Parathyroid adenoma (tissue), 2 donors: ENCODE results near the gene EMX2.

Source experiments
- H2AFZ ChIP-seq: fragments of 300-600 bp; sonication (generic); one replicate; pipeline ENCODE4 v1.7.0; 2017; ENCODE audit warnings: antibody characterized with exemption, mild to moderate bottlenecking
- H3K27ac ChIP-seq: fragments of 300-600 bp; sonication (generic); one replicate; pipeline ENCODE4 v1.7.0; 2017
- H3K27me3 ChIP-seq: fragments of 300-600 bp; sonication (generic); one replicate; pipeline ENCODE4 v1.7.0; 2017; ENCODE audit warnings: low read length; ENCODE audit not compliant: control insufficient read depth, insufficient read depth
- H3K36me3 ChIP-seq: fragments of 300-600 bp; sonication (generic); one replicate; pipeline ENCODE4 v1.7.0; 2017; ENCODE audit warnings: low read length; ENCODE audit not compliant: control insufficient read depth, insufficient read depth
- H3K4me1 ChIP-seq: fragments of 300-600 bp; sonication (generic); one replicate; pipeline ENCODE4 v1.7.0; 2017; ENCODE audit warnings: control low read depth
- H3K4me2 ChIP-seq: fragments of 300-600 bp; sonication (generic); one replicate; pipeline ENCODE4 v1.7.0; 2017; ENCODE audit warnings: low read length
- H3K4me3 ChIP-seq: fragments of 300-600 bp; sonication (generic); one replicate; pipeline ENCODE4 v1.7.0; 2017; ENCODE audit warnings: low read depth, low read length
- H3K79me2 ChIP-seq: fragments of 300-600 bp; sonication (generic); one replicate; pipeline ENCODE4 v1.7.0; 2017; ENCODE audit warnings: control low read depth
- H3K9ac ChIP-seq: fragments of 300-600 bp; sonication (generic); one replicate; pipeline ENCODE4 v1.7.0; 2017; ENCODE audit warnings: mild to moderate bottlenecking
- H3K9me3 ChIP-seq: fragments of 300-600 bp; sonication (generic); one replicate; pipeline ENCODE4 v1.7.0; 2017; ENCODE audit warnings: low read length; ENCODE audit not compliant: control insufficient read depth
- CTCF ChIP-seq: fragments of 300-600 bp; sonication (generic); IDR thresholded peaks from one replicate; pipeline ENCODE4 v1.7.0; 2017; ENCODE audit warnings: antibody characterized with exemption, mild to moderate bottlenecking
- donor health status: primary hyperparathyroidism.

EMX2 gene

DNA sequence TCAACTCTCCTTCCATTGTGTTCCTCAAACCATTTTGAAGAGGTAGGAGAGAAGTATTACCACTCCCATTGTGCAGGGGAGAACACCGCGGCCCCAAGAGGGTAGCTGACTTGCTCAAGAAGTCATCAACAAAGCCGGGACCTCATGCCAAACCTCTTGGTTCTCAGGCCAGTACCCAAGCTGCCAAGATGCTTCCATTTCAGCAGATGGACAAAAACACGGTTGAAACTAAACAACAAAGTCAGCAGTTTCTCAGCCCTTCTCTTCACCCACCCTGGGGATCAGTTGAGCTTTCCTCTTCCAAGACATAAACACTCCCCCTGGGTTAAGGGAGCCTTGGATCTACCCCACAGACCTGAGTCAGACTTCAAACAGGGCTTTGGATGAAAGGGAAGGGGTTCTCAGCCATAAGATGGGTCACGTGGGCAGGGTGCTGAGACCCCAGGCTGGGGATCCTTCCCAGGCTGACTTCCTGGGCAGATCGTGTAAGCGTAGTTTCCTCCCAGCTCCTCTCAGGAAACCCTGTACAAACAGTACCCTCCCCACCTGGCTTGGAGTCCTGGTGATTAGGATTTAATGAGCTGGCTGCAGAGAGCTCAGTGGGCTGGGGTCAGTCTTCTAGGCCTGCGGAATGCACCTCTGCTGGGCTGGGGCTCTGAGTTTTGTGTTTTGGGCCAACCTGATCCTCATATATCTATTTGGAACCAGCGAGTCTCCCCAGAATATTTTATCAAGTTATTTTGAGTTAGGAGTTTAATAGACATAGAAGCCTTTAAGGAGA, 27.3 kb downstream of the EMX2 start:
- Histone ChIP-seq H3K4me1 (no peaks in the 10 kb centered on the region), H3K4me3 (no peak overlapping the region), H3K79me2 (no peaks in the 10 kb centered on the region), H3K9me3 (no peaks in the 10 kb centered on the region), H3K36me3 (no peaks in the 10 kb centered on the region), H3K4me2 (no peak overlapping the region), H3K27me3 (no peaks in the 10 kb centered on the region), H3K27ac (no peak overlapping the region), H2AFZ (no peak overlapping the region), H3K9ac (no peak overlapping the region)
- no peak for TF ChIP-seq CTCF

DNA sequence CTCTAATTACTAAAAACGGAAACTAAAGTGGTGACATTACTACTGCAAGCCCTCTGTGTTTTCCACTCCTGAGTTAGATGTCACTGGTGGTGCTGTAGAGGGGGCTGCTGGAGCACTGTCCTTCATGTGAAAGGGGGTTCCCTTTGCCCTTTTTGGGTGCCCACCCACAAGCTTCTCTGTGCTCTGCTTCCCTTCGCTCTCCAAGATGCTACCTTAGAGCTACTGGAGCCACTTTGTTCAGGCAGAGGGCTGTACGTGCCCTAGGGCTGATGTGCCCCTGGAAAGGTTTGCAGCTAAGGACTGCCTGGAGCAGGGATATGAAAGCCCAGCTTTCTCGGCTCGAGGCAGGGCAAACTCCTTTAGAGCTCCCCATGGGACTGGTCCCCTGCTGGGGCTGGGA, 28.3 kb downstream of the EMX2 start:
- Histone ChIP-seq H3K9ac (no peak overlapping the region), H3K9me3 (no peaks in the 10 kb centered on the region), H3K36me3 (no peaks in the 10 kb centered on the region), H3K4me2 (no peak overlapping the region), H3K4me3 (no peak overlapping the region), H3K79me2 (no peaks in the 10 kb centered on the region), H2AFZ (no peak overlapping the region), H3K27me3 (no peaks in the 10 kb centered on the region), H3K27ac (no peak overlapping the region), H3K4me1 (no peaks in the 10 kb centered on the region)
- no peak for TF ChIP-seq CTCF

GRCh38 chr10:117574498-117575146, 32.1 kb downstream of the EMX2 start:
- Histone ChIP-seq H3K9ac (no peak overlapping the region), H3K36me3 (no peaks in the 10 kb centered on the region), H2AFZ (no peak overlapping the region), H3K9me3 (no peaks in the 10 kb centered on the region), H3K79me2 (no peaks in the 10 kb centered on the region), H3K27me3 (no peaks in the 10 kb centered on the region), H3K4me3 (no peak overlapping the region), H3K4me2 (no peak overlapping the region), H3K4me1 (no peaks in the 10 kb centered on the region), H3K27ac (no peak overlapping the region)
- no peak for TF ChIP-seq CTCF

GRCh38 chr10:117578490-117578889, 35.9 kb downstream of the EMX2 start:
- no peaks in the 10 kb centered on the region for H3K36me3 ChIP-seq
- no peak overlapping the region for H3K27ac ChIP-seq
- H3K4me2 ChIP-seq, result no peak overlapping the region
- no peak for TF ChIP-seq CTCF
- H2AFZ ChIP-seq, result no peak overlapping the region
- H3K4me3 ChIP-seq, result no peak overlapping the region
- no peak overlapping the region for H3K9ac ChIP-seq
- H3K4me1 ChIP-seq, result no peaks in the 10 kb centered on the region
- H3K9me3 ChIP-seq, result no peaks in the 10 kb centered on the region
- H3K79me2 ChIP-seq, result no peaks in the 10 kb centered on the region
- no peaks in the 10 kb centered on the region for H3K27me3 ChIP-seq
